Kidney (tissue), 14 donors: ENCODE results near the gene GPD1. TPM values are rescaled to one million over a fixed set of nuclear protein-coding genes. Genes with fewer than 3 reads are reported as not detected.
A peak's percentile ranks its signal among the peaks of the same experiment; 100 is the strongest.

Experiments used
- DNase-seq, 5 donors: peaks; one replicate each; pipeline ENCODE4 v3.0.0-alpha.2; 2013 to 2020
- FAIRE-seq: peaks from 2 replicates; lab custom pipeline; 2012; peaks lifted over from hg19 to GRCh38; lab: Jason Lieb, UNC
- H3K27ac ChIP-seq, 2 donors: one replicate each; pipeline ENCODE4 v1.7.0; 2013; ENCODE audit warnings: low read depth in 2 of 2, low read length in 2 of 2, inconsistent platforms in 1 of 2
- H3K27me3 ChIP-seq: one replicate; pipeline ENCODE4 v1.7.1; 2013; ENCODE audit warnings: low read length, inconsistent platforms; ENCODE audit not compliant: control insufficient read depth, insufficient read depth
- H3K36me3 ChIP-seq, 3 donors: one replicate each; pipeline versions ENCODE4 v1.7.0 to v1.7.1; 2013; ENCODE audit warnings: low read length in 3 of 3, control low read depth in 1 of 3, inconsistent platforms in 1 of 3; ENCODE audit not compliant: insufficient read depth in 3 of 3, control insufficient read depth in 2 of 3
- H3K4me1 ChIP-seq, 3 donors: one replicate each; pipeline versions ENCODE4 v1.7.0 to v1.7.1; 2013; ENCODE audit warnings: low read length in 3 of 3, inconsistent platforms in 1 of 3, low read depth in 1 of 3; ENCODE audit not compliant: control insufficient read depth in 2 of 3, insufficient read depth in 2 of 3
- H3K4me3 ChIP-seq, 3 donors: one replicate each; pipeline versions ENCODE4 v1.7.0 to v1.8.1; 2013; ENCODE audit warnings: low read length in 3 of 3, control low read depth in 1 of 3, inconsistent platforms in 1 of 3
- H3K9ac ChIP-seq, 3 donors: one replicate each; pipeline versions ENCODE4 v1.7.0 to v1.7.1; 2013; ENCODE audit warnings: low read length in 3 of 3, control low read depth in 1 of 3, inconsistent platforms in 1 of 3
- H3K9me3 ChIP-seq, 3 donors: one replicate each; pipeline versions ENCODE4 v1.7.0 to v1.7.1; 2013; ENCODE audit warnings: low read length in 3 of 3, control low read depth in 1 of 3, inconsistent platforms in 1 of 3; ENCODE audit not compliant: control insufficient read depth in 2 of 3, insufficient read depth in 1 of 3
- intact Hi-C: fragments of 100-400 bp; cut with DNase I; formaldehyde crosslinking; loops from one replicate; pipeline ENCODE4 v1.11.1; 2022
- polyA plus RNA-seq: library from polyadenylated mRNA; stranded (reverse); fragments of 350-450 nt; fragmentation: Illumina TruSeq; extraction: RNeasy Lipid Tissue Mini Kit (QIAGEN cat#74804); gene quantifications from one replicate; pipeline ENCODE4 v1.2.3, GENCODE V29; 2014; ENCODE audit warnings: low read depth, low replicate concordance; ENCODE audit not compliant: insufficient read depth
- total RNA-seq: library from RNA; stranded (reverse); fragmentation: NEBNext Ultra II Directional; extraction: Animal tissue kit (Norgen Biotek cat#: 25700); gene quantifications from one replicate; pipeline ENCODE4 v1.2.1, GENCODE V29; 2021
- TF ChIP-seq, protein P1 (sequence below): IDR thresholded peaks from 3 replicates; pipeline ENCODE4 v1.5.1; 2012; ENCODE audit warnings: mild to moderate bottlenecking, moderate library complexity, borderline replicate concordance; ENCODE audit not compliant: insufficient read depth; ENCODE audit errors: extremely low read depth
- donor health status: control.
- donor health status: control.
- donor health status: control.
- donor health status: control.
- donor health status: control.
- donor health status: DM: yes; HTN: yes; CAD: no.
- donor health status: Normal renal cell carcinoma (clear cell type).

Gene GPD1
- total and polyA plus RNA-seq, 2 donors from 2014 or later, result 15.1 to 139 TPM

DNA sequence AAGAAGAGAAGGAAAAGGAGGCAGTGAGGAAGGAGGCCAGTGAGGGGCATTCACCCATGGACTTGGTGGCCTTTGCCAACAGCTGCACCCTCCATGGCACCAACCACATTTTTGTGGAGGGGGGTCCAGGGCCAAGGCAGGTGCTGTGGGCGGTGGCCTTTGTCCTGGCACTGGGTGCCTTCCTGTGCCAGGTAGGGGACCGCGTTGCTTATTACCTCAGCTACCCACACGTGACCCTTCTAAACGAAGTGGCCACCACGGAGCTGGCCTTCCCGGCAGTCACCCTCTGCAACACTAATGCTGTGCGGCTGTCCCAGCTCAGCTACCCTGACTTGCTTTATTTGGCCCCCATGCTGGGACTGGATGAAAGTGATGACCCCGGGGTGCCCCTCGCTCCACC, 30.1 kb upstream of the GPD1 start:
- TF ChIP-seq, protein P1, sequence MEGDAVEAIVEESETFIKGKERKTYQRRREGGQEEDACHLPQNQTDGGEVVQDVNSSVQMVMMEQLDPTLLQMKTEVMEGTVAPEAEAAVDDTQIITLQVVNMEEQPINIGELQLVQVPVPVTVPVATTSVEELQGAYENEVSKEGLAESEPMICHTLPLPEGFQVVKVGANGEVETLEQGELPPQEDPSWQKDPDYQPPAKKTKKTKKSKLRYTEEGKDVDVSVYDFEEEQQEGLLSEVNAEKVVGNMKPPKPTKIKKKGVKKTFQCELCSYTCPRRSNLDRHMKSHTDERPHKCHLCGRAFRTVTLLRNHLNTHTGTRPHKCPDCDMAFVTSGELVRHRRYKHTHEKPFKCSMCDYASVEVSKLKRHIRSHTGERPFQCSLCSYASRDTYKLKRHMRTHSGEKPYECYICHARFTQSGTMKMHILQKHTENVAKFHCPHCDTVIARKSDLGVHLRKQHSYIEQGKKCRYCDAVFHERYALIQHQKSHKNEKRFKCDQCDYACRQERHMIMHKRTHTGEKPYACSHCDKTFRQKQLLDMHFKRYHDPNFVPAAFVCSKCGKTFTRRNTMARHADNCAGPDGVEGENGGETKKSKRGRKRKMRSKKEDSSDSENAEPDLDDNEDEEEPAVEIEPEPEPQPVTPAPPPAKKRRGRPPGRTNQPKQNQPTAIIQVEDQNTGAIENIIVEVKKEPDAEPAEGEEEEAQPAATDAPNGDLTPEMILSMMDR, result no peak
- Histone ChIP-seq H3K9ac (no peak overlapping the region), H3K9me3 (no peaks in the 10 kb centered on the region), H3K27ac (no peak overlapping the region), H3K27me3 (no peaks in the 10 kb centered on the region), H3K4me3 (no peak overlapping the region), H3K36me3 (no peaks in the 10 kb centered on the region), H3K4me1 (peaks cover 0 to 2% (median 0%) of the 10 kb centered on the region in 3 donors)
- intact Hi-C loops, result loop anchor here (10.0 kb wide), 1 partner anchor 101 kb away; no protein-coding TSS in a partner anchor
- FAIRE-seq (no peak), DNase-seq (peak in 1 of 5 donors; percentile 53)

DNA sequence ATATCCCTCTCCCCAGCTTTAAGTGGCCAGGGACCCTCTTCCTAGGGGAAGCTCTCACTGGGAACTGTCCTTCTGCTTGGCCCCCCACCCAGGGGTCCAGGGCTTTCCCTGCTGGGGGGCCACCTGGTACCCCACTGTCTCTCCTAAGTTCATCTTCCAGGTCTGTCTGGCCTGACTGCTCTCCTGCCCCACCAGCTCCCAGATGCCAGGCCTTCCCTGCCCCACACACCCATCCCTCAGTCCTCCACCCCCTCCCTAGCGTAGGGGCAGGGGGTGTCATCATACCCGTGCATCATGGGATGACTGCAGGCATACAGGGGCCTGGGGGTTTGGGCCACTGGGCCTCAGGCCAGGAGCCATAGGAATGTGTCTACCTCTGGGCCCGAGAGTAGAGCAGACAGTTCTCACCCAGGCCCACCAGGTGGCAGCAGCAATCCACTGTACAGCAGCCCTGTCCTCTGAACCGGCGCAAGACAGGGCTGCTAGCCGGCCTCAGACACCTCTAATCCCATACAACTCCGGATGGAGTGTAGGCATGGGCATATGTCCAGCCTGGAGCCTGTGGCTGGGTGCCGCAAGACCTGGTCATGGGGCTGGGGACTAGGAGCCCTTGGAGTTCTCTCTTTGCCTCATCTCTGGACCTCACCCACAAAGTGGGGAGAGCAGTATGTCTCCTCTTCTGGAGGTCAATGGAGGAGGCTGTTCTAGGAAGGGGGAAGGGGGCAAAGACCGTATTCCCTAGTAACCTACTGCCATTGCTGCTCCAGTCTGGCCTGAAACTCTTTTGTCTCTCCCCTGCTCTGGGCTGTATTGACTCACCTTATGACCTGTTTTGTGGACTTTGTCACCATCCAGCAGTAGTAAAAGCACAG, 28.6 kb upstream of the GPD1 start:
- Histone ChIP-seq H3K27ac (no peak overlapping the region), H3K4me1 (peaks cover 0 to 2% (median 0%) of the 10 kb centered on the region in 3 donors), H3K4me3 (no peak overlapping the region), H3K9me3 (no peaks in the 10 kb centered on the region), H3K9ac (peak overlapping the region in 1 of 3 donors; percentile 9), H3K27me3 (no peaks in the 10 kb centered on the region), H3K36me3 (no peaks in the 10 kb centered on the region)
- FAIRE-seq (no peak), DNase-seq (peak; percentile 89 to 92 (median 90))
- TF ChIP-seq, protein P1, result peak; percentile 98
- intact Hi-C loops, result loop anchor here (10.0 kb wide), 1 partner anchor 100 kb away; no protein-coding TSS in a partner anchor

DNA sequence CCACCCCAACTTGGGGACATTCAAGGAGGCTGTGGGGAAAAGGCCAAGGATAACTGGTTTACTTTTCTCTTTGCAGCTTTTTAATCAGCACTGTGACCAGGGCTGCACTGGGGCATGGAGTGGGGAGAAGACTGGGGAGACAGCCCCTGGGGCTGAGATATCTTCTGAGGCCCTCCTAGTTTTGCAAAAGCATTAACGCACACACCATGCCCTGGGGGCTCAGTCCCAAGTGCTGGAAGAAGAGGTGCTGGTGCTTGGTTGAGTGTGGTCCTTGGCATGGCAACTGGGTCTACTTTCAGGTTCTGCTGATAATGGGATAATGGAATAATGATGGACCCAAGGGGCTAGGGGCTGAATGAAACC, 28.0 kb upstream of the GPD1 start:
- peak in 1 of 5 donors; percentile 27 for DNase-seq
- Histone ChIP-seq H3K4me3 (no peak overlapping the region), H3K27ac (no peak overlapping the region), H3K9me3 (no peaks in the 10 kb centered on the region), H3K36me3 (no peaks in the 10 kb centered on the region), H3K27me3 (no peaks in the 10 kb centered on the region), H3K4me1 (no peaks in the 10 kb centered on the region), H3K9ac (no peak overlapping the region)
- TF ChIP-seq, protein P1, result no peak
- FAIRE-seq, result no peak
- intact Hi-C loops, result loop anchor here (10.0 kb wide), 1 partner anchor 99 kb away; no protein-coding TSS in a partner anchor
